GM23248 (cell line): ENCODE results near the gene USP34. TPM values are rescaled to one million over a fixed set of nuclear protein-coding genes. Genes with fewer than 3 reads are reported as not detected.

Source experiments
- DNase-seq: peaks from one replicate; pipeline ENCODE4 v3.0.0-alpha.2; 2015
- H2AFZ ChIP-seq: fragments of 200-600 bp; sonication (generic); 2 replicates; pipeline ENCODE4 v1.6.1; 2016; ENCODE audit warnings: antibody characterized with exemption
- H3F3A ChIP-seq: fragments of 200-600 bp; sonication (generic); 2 replicates; pipeline ENCODE4 v1.6.1; 2016; ENCODE audit warnings: mild to moderate bottlenecking, antibody characterized with exemption, mixed run types; ENCODE audit not compliant: insufficient read depth
- H3K27ac ChIP-seq: fragments of 200-600 bp; sonication (generic); 2 replicates; pipeline ENCODE4 v1.5.1; 2016; ENCODE audit warnings: mild to moderate bottlenecking
- H3K27me3 ChIP-seq: fragments of 200-600 bp; sonication (generic); replicated peaks from 2 replicates; pipeline ENCODE4 v1.6.1; 2016; ENCODE audit warnings: mild to moderate bottlenecking; ENCODE audit not compliant: insufficient read depth
- H3K36me3 ChIP-seq: fragments of 200-600 bp; sonication (generic); 2 replicates; pipeline ENCODE4 v1.6.1; 2016; ENCODE audit warnings: low read depth, mild to moderate bottlenecking
- H3K4me1 ChIP-seq: fragments of 200-600 bp; sonication (generic); 2 replicates; pipeline ENCODE4 v1.6.1; 2016; ENCODE audit warnings: mild to moderate bottlenecking; ENCODE audit not compliant: insufficient read depth
- H3K4me2 ChIP-seq: fragments of 200-600 bp; sonication (generic); one replicate; pipeline ENCODE4 v1.6.1; 2016; ENCODE audit warnings: mild to moderate bottlenecking; ENCODE audit not compliant: unreplicated experiment
- H3K4me3 ChIP-seq: fragments of 200-600 bp; sonication (generic); 2 replicates; pipeline ENCODE4 v1.5.1; 2016; ENCODE audit warnings: mild to moderate bottlenecking
- H3K79me2 ChIP-seq: fragments of 200-600 bp; sonication (generic); 2 replicates; pipeline ENCODE4 v1.6.1; 2016; ENCODE audit warnings: mild to moderate bottlenecking; ENCODE audit not compliant: insufficient read depth
- H3K9ac ChIP-seq: fragments of 200-600 bp; sonication (generic); 2 replicates; pipeline ENCODE4 v1.6.1; 2016; ENCODE audit warnings: mild to moderate bottlenecking
- H3K9me2 ChIP-seq: fragments of 200-600 bp; sonication (generic); 2 replicates; pipeline ENCODE4 v1.6.1; 2016; ENCODE audit warnings: mixed run types, mild to moderate bottlenecking, moderate library complexity; ENCODE audit not compliant: insufficient read depth
- H3K9me3 ChIP-seq: fragments of 200-600 bp; sonication (generic); one replicate; pipeline ENCODE4 v1.6.1; 2017; ENCODE audit warnings: low read depth
- H4K20me1 ChIP-seq: fragments of 200-600 bp; sonication (generic); 2 replicates; pipeline ENCODE4 v1.6.0; 2016; ENCODE audit not compliant: insufficient read depth
- EZH2 ChIP-seq: fragments of 200-600 bp; sonication (generic); IDR thresholded peaks from 2 replicates; pipeline ENCODE4 v1.6.1; 2018; ENCODE audit warnings: antibody characterized with exemption, mild to moderate bottlenecking; ENCODE audit not compliant: insufficient read depth, poor library complexity, severe bottlenecking
- EZH2phosphoT487 ChIP-seq: fragments of 200-600 bp; sonication (generic); IDR thresholded peaks from 2 replicates; pipeline ENCODE4 v1.6.1; 2018; ENCODE audit warnings: antibody characterized with exemption, moderate library complexity, mild to moderate bottlenecking, low read depth; ENCODE audit not compliant: insufficient read depth
- WGBS, 2 experiments: methylation state at CpG; one replicate each; pipeline ENCODE4 v1.1.6; 2015 to 2017; ENCODE audit warnings: low lambda C conversion rate in 2 of 2, low coverage in 1 of 2; ENCODE audit errors: missing lambda C conversion rate in 2 of 2; 5-methylcytosine and 5-hydroxymethylcytosine counted together
- in situ Hi-C: fragments of 300-500 bp; cut with MboI; formaldehyde crosslinking; loops from 2 replicates; pipeline ENCODE4 v1.15.0; 2020
- polyA plus RNA-seq: library from polyadenylated mRNA; unstranded; fragments of >200 nt; fragmentation: Nextera tagmentation; extraction: Ambion mirVana; gene quantifications from 2 replicates; pipeline ENCODE4 v1.2.1, GENCODE V29; 2016
- total RNA-seq: library from RNA; depleted of rRNA; stranded (reverse); fragments of >200 nt; shearing (Covaris generic); gene quantifications from 2 replicates; pipeline ENCODE4 v1.2.3, GENCODE V29; 2014

Gene USP34
- total and polyA plus RNA-seq, 2 experiments from 2014 or later, result 34.5 to 77.6 TPM

DNA sequence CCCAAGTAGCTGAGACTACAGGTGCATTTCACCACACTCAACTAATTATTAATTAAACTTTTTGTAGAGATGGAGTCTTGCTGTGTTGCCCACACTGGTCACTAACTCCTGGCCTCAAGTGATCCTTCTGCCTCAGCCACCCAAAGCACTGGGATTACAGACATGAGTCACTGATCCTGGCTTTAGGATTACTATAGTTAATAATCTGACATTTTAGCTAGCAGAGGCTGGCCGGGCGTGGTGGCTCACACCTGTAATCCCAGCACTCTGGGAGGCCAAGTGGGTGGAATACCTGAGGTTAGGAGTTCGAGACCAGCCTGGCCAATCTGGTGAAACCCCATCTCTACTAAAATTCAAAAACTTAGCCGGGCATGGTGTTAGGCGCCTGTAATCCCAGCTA, 39.5 kb downstream of the USP34 start:
- H3K4me2 ChIP-seq, result no peak overlapping the region
- peaks cover 100% of the 10 kb centered on the region for H3K79me2 ChIP-seq
- H4K20me1 ChIP-seq, result peaks cover 49% of the 10 kb centered on the region
- in situ Hi-C loops, result no loop called here
- 0 out of 2 replicates have a peak, but pooled peaks cover 6% of the 10 kb centered on the region for H3K4me1 ChIP-seq
- H3F3A ChIP-seq, result no peaks in the 10 kb centered on the region; the same call in 1 of the 2 replicates
- no peak overlapping the region for H3K4me3 ChIP-seq
- no peaks in the 10 kb centered on the region for H3K9me3 ChIP-seq
- no peaks in the 10 kb centered on the region for H3K27me3 ChIP-seq
- H3K27ac ChIP-seq, result no peak overlapping the region
- TF ChIP-seq EZH2 (no peak), EZH2phosphoT487 (no peak)
- H2AFZ ChIP-seq, result no peak overlapping the region
- WGBS, 2 experiments, result 87 to 94% methylated on average over 5 of the region's 5 CpGs
- no peak overlapping the region for H3K9ac ChIP-seq
- H3K9me2 ChIP-seq, result no peaks in the 10 kb centered on the region
- no peaks in the 10 kb centered on the region for H3K36me3 ChIP-seq
- DNase-seq, result no peak

- DNase-seq, result peak; percentile 63
- Histone ChIP-seq H3K4me3 (no peak overlapping the region), H3K36me3 (no peaks in the 10 kb centered on the region), H3K9me3 (no peaks in the 10 kb centered on the region), H2AFZ (no peak overlapping the region), H4K20me1 (peaks cover 33% of the 10 kb centered on the region), H3K27me3 (no peaks in the 10 kb centered on the region), H3K79me2 (peaks cover 100% of the 10 kb centered on the region), H3F3A (0 out of 2 replicates have a peak, but pooled peaks cover 3% of the 10 kb centered on the region), H3K9ac (no peak overlapping the region), H3K9me2 (no peaks in the 10 kb centered on the region), H3K27ac (no peak overlapping the region), H3K4me1 (peaks cover 10% of the 10 kb centered on the region), H3K4me2 (no peak overlapping the region)
- no peak for TF ChIP-seq EZH2
- TF ChIP-seq EZH2phosphoT487, result no peak
- 61 to 63% methylated on average over 6 of the region's 6 CpGs for WGBS, 2 experiments
- in situ Hi-C loops, result no loop called here
Measured at GRCh38 chr2:61426267-61426897, 44.5 kb downstream of the USP34 start.

GRCh38 chr2:61425605-61426155, 45.2 kb downstream of the USP34 start:
- TF ChIP-seq EZH2phosphoT487 (no peak), EZH2 (no peak)
- in situ Hi-C loops, result no loop called here
- Histone ChIP-seq H3K27ac (no peak overlapping the region), H3K9ac (no peak overlapping the region), H3K4me1 (peaks cover 10% of the 10 kb centered on the region), H3K27me3 (no peaks in the 10 kb centered on the region), H3K9me2 (no peaks in the 10 kb centered on the region), H3K79me2 (peaks cover 100% of the 10 kb centered on the region), H3K9me3 (no peaks in the 10 kb centered on the region), H3K4me2 (no peak overlapping the region), H2AFZ (no peak overlapping the region), H3K4me3 (no peak overlapping the region), H4K20me1 (peaks cover 26% of the 10 kb centered on the region), H3K36me3 (no peaks in the 10 kb centered on the region), H3F3A (0 out of 2 replicates have a peak, but pooled peaks cover 3% of the 10 kb centered on the region)
- 88 to 90% methylated on average over 6 of the region's 6 CpGs for WGBS, 2 experiments
- DNase-seq, result no peak

DNA sequence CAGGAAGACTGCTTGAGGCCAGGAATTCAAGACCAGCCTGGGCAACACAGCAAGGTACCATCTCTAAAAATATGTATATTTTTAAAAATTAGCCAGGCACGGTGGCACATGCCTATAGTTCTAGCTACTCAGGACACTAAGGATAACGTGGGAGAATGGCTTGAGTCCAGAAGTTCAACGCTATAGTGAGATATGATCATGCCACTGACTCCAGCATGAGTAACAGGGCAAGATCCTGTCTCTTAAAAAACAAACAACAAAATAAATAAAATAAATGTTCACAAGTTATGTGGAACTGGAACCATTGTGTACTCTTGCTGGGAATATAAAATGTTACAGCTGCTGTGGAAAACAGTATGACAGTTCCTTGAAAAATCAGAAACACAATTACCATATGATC, 47.2 kb downstream of the USP34 start:
- H3K9ac ChIP-seq, result no peak overlapping the region
- H3K27me3 ChIP-seq, result no peaks in the 10 kb centered on the region
- H3K27ac ChIP-seq, result 0 out of 2 replicates have a peak overlapping the region, but pooled peaks have one; percentile 14
- no peak overlapping the region for H2AFZ ChIP-seq
- DNase-seq, result peak; percentile 59
- H3K9me2 ChIP-seq, result no peaks in the 10 kb centered on the region
- H3K4me1 ChIP-seq, result peaks cover 10% of the 10 kb centered on the region
- peaks cover 100% of the 10 kb centered on the region for H3K79me2 ChIP-seq
- no peak for TF ChIP-seq EZH2
- no peak for TF ChIP-seq EZH2phosphoT487
- H4K20me1 ChIP-seq, result peaks cover 21% of the 10 kb centered on the region
- no peaks in the 10 kb centered on the region for H3K9me3 ChIP-seq
- no peak overlapping the region for H3K4me3 ChIP-seq
- H3K36me3 ChIP-seq, result 0 out of 2 replicates have a peak, but pooled peaks cover 3% of the 10 kb centered on the region
- in situ Hi-C loops, result no loop called here
- H3K4me2 ChIP-seq, result no peak overlapping the region
- H3F3A ChIP-seq, result 0 out of 2 replicates have a peak, but pooled peaks cover 3% of the 10 kb centered on the region
- WGBS, 2 experiments, result 56 to 66% methylated on average over 3 of the region's 3 CpGs
